H9 (cell line): ENCODE results near the gene GSK3A. TPM values are rescaled to one million over a fixed set of nuclear protein-coding genes. Genes with fewer than 3 reads are reported as not detected.
A peak's percentile ranks its signal among the peaks of the same experiment; 100 is the strongest.

Experiments used
- DNase-seq: peaks from one replicate; pipeline ENCODE4 v3.0.0-alpha.2; 2017
- H2AFZ ChIP-seq: one replicate; pipeline ENCODE4 v1.6.1; 2013; ENCODE audit warnings: mild to moderate bottlenecking, low read length, control low read depth, moderate library complexity
- H2AK5ac ChIP-seq: 2 replicates; pipeline ENCODE4 v1.6.1; 2013; ENCODE audit warnings: low read length, control low read depth, mixed read lengths; ENCODE audit not compliant: insufficient read length
- H2BK120ac ChIP-seq: one replicate; pipeline ENCODE4 v1.6.1; 2013; ENCODE audit warnings: low read depth, mild to moderate bottlenecking, low read length, control low read depth, inconsistent platforms; ENCODE audit not compliant: poor library complexity, severe bottlenecking
- H2BK12ac ChIP-seq: 2 replicates; pipeline ENCODE4 v1.6.1; 2013; ENCODE audit warnings: low read length, control low read depth, mixed read lengths, low read depth; ENCODE audit not compliant: insufficient read length
- H2BK15ac ChIP-seq: 2 replicates; pipeline ENCODE4 v1.6.1; 2013; ENCODE audit warnings: low read depth, low read length, control low read depth
- H2BK20ac ChIP-seq: one replicate; pipeline ENCODE4 v1.6.1; 2013; ENCODE audit warnings: low read depth, mild to moderate bottlenecking, low read length, control low read depth, inconsistent platforms; ENCODE audit not compliant: poor library complexity, severe bottlenecking
- H2BK5ac ChIP-seq: 2 replicates; pipeline ENCODE4 v1.6.1; 2013; ENCODE audit warnings: low read length, control low read depth, mixed read lengths; ENCODE audit not compliant: insufficient read length
- H3K14ac ChIP-seq: 2 replicates; pipeline ENCODE4 v1.6.1; 2013; ENCODE audit warnings: low read length, control low read depth; ENCODE audit not compliant: insufficient read depth
- H3K18ac ChIP-seq: 2 replicates; pipeline ENCODE4 v1.6.1; 2013; ENCODE audit warnings: low read depth, mild to moderate bottlenecking, mixed read lengths, low read length, control low read depth; ENCODE audit not compliant: insufficient read length
- H3K23ac ChIP-seq: 2 replicates; pipeline ENCODE4 v1.6.1; 2013; ENCODE audit warnings: low read length, control low read depth, mixed read lengths, low read depth; ENCODE audit not compliant: insufficient read length
- H3K23me2 ChIP-seq: 2 replicates; pipeline ENCODE4 v1.6.1; 2013; ENCODE audit warnings: low read depth, mild to moderate bottlenecking, mixed read lengths, low read length, control low read depth; ENCODE audit not compliant: insufficient read length, poor library complexity, severe bottlenecking
- H3K27ac ChIP-seq: 2 replicates; pipeline ENCODE4 v1.5.1; 2013; ENCODE audit warnings: low read length, control low read depth, mixed read lengths, low read depth; ENCODE audit not compliant: insufficient read length
- H3K27me3 ChIP-seq: 2 replicates; pipeline ENCODE4 v1.6.1; 2013; ENCODE audit warnings: low read length, control low read depth, inconsistent platforms; ENCODE audit not compliant: insufficient read depth
- H3K4ac ChIP-seq: 2 replicates; pipeline ENCODE4 v1.6.1; 2013; ENCODE audit warnings: low read depth, mild to moderate bottlenecking, control low read depth, inconsistent platforms, low read length, moderate library complexity
- H3K4me1 ChIP-seq: 2 replicates; pipeline ENCODE4 v1.6.1; 2013; ENCODE audit warnings: low read length, control low read depth, inconsistent platforms; ENCODE audit not compliant: insufficient read depth
- H3K4me2 ChIP-seq: 2 replicates; pipeline ENCODE4 v1.6.1; 2013; ENCODE audit warnings: low read length, control low read depth, mixed read lengths; ENCODE audit not compliant: insufficient read length, insufficient read depth
- H3K56ac ChIP-seq: 2 replicates; pipeline ENCODE4 v1.6.1; 2013; ENCODE audit warnings: low read depth, mild to moderate bottlenecking, mixed read lengths, low read length, control low read depth; ENCODE audit not compliant: insufficient read length
- H3K79me1 ChIP-seq: 2 replicates; pipeline ENCODE4 v1.6.1; 2013; ENCODE audit warnings: low read depth, mild to moderate bottlenecking, moderate library complexity, low read length, control low read depth, inconsistent platforms; ENCODE audit not compliant: insufficient read depth, poor library complexity, severe bottlenecking
- H3K79me2 ChIP-seq: 2 replicates; pipeline ENCODE4 v1.6.1; 2013; ENCODE audit warnings: low read length, control low read depth, inconsistent platforms; ENCODE audit not compliant: insufficient read depth
- H3K9ac ChIP-seq: 2 replicates; pipeline ENCODE4 v1.6.1; 2013; ENCODE audit warnings: low read length, control low read depth, mixed read lengths; ENCODE audit not compliant: insufficient read length; ENCODE audit errors: extremely low read depth
- H3K9me3 ChIP-seq: one replicate; pipeline ENCODE4 v1.6.1; 2013; ENCODE audit warnings: low read depth, low read length, inconsistent platforms; ENCODE audit not compliant: control insufficient read depth
- H3T11ph ChIP-seq: one replicate; pipeline ENCODE4 v1.6.1; 2013; ENCODE audit warnings: mild to moderate bottlenecking, low read length, control low read depth, inconsistent platforms
- H4K20me1 ChIP-seq: one replicate; pipeline ENCODE4 v1.6.1; 2013; ENCODE audit not compliant: control insufficient read depth, insufficient read length, insufficient read depth
- H4K5ac ChIP-seq: 2 replicates; pipeline ENCODE4 v1.6.1; 2013; ENCODE audit warnings: low read depth, mild to moderate bottlenecking, mixed read lengths, low read length, control low read depth; ENCODE audit not compliant: insufficient read length
- H4K8ac ChIP-seq: replicated peaks from 2 replicates; pipeline ENCODE4 v1.6.1; 2013; ENCODE audit warnings: low read length, control low read depth, mixed read lengths, low read depth; ENCODE audit not compliant: insufficient read length
- H4K91ac ChIP-seq: 2 replicates; pipeline ENCODE4 v1.6.1; 2013; ENCODE audit warnings: low read depth, mild to moderate bottlenecking, moderate library complexity, mixed read lengths, low read length, control low read depth; ENCODE audit not compliant: insufficient read length
- H3K27ac Mint-ChIP-seq, 3 experiments: 2 replicates in 2 of 3; 3 replicates in 1 of 3; pipeline ENCODE4 v1.8.0; 2020 to 2021; ENCODE audit warnings: mixed read lengths in 3 of 3, mild to moderate bottlenecking in 1 of 3, moderate library complexity in 1 of 3
- H3K27me3 Mint-ChIP-seq: 2 replicates; pipeline ENCODE4 v1.8.0; 2021; ENCODE audit warnings: low read depth, mild to moderate bottlenecking, moderate library complexity, mixed read lengths
- H3K36me3 Mint-ChIP-seq, 3 experiments: 2 replicates in 2 of 3; 3 replicates in 1 of 3; pipeline ENCODE4 v1.8.0; 2020 to 2021; ENCODE audit warnings: low read depth in 3 of 3, mixed read lengths in 3 of 3; ENCODE audit not compliant: insufficient read depth in 1 of 3
- H3K4me1 Mint-ChIP-seq, 2 experiments: 2 replicates each; pipeline ENCODE4 v1.8.0; 2020; ENCODE audit warnings: mixed read lengths in 2 of 2
- H3K4me3 Mint-ChIP-seq, 2 experiments: 2 replicates in 1 of 2; 3 replicates in 1 of 2; pipeline ENCODE4 v1.8.0; 2020 to 2021; ENCODE audit warnings: mild to moderate bottlenecking in 2 of 2, mixed read lengths in 2 of 2, moderate library complexity in 1 of 2
- H3K9me3 Mint-ChIP-seq, 2 experiments: 2 replicates in 1 of 2; 3 replicates in 1 of 2; pipeline ENCODE4 v1.8.0; 2020; ENCODE audit warnings: mild to moderate bottlenecking in 2 of 2, mixed read lengths in 2 of 2, moderate library complexity in 1 of 2
- CTCF ChIP-seq: fragments of 200-600 bp; sonication (generic); conservative IDR thresholded peaks from 3 replicates; pipeline ENCODE4 v1.8.0; 2021; ENCODE audit warnings: antibody characterized with exemption, mild to moderate bottlenecking
- WGBS: extraction: QIAGEN DNeasy Blood & Tissue Kit; methylation state at CpG from one replicate; pipeline ENCODE4 v1.1.7; 2013; ENCODE audit warnings: missing lambda C conversion rate, low lambda C conversion rate, mixed read lengths; ENCODE audit not compliant: insufficient read length; ENCODE audit errors: extremely low coverage; 5-methylcytosine and 5-hydroxymethylcytosine counted together
- total RNA-seq: library from RNA; stranded (reverse); gene quantifications from 2 replicates; pipeline ENCODE4 v1.2.1, GENCODE V29; 2021

Gene GSK3A
- total RNA-seq, 1 experiment from 2014 or later = 52.4 TPM

GRCh38 chr19:42196011-42197001 lies 46.1 kb downstream of the GSK3A start:
- Histone ChIP-seq H3K4me1 (peaks cover 4% of the 10 kb centered on the region; the same call in 1 of the 2 replicates), H2BK12ac (no peak overlapping the region), H4K8ac (no peak overlapping the region), H2AK5ac (no peak overlapping the region), H3K9ac (no peak overlapping the region), H3K23ac (no peak overlapping the region), H3K23me2 (no peaks in the 10 kb centered on the region), H2BK15ac (no peak overlapping the region), H3K27ac (no peak overlapping the region), H2BK20ac (no peak overlapping the region), H4K91ac (no peak overlapping the region), H3K27me3 (no peaks in the 10 kb centered on the region), H3K79me2 (no peaks in the 10 kb centered on the region), H3K79me1 (no peaks in the 10 kb centered on the region), H4K20me1 (no peaks in the 10 kb centered on the region), H4K5ac (no peak overlapping the region), H2BK5ac (no peak overlapping the region), H3K14ac (no peak overlapping the region; the same call in 1 of the 2 replicates), H2BK120ac (no peak overlapping the region), H3K9me3 (no peaks in the 10 kb centered on the region), H3K56ac (no peak overlapping the region), H3K4ac (no peak overlapping the region), H3T11ph (no peak overlapping the region), H2AFZ (no peak overlapping the region), H3K4me2 (no peak overlapping the region), H3K18ac (no peak overlapping the region)
- no CpG with 5 or more reads among the region's 47 CpGs for WGBS
- no peak for TF ChIP-seq CTCF
- Mint-ChIP-seq H3K4me1 (peaks cover 24 to 38% of the 10 kb centered on the region in 2 experiments), H3K4me3 (no peak overlapping the region), H3K36me3 (peaks cover 30 to 57% (median 53%) of the 10 kb centered on the region in 3 experiments), H3K9me3 (peaks cover 6 to 8% of the 10 kb centered on the region in 2 experiments; a peak in 4 of 5 replicates), H3K27ac (peak overlapping the region in 1 of 3 experiments; percentile 7; a peak in 3 of 7 replicates), H3K27me3 (peaks cover 25% of the 10 kb centered on the region)
- DNase-seq = peak; percentile 74
